Measurements from ENCODE around the gene COQ2. TPM values are rescaled to one million over a fixed set of nuclear protein-coding genes. Genes with fewer than 3 reads are reported as not detected.

The COQ2 gene
- total RNA-seq, 3 donors from 2014 or later, result 12.5 to 21.6 (median 18.1) TPM

DNA sequence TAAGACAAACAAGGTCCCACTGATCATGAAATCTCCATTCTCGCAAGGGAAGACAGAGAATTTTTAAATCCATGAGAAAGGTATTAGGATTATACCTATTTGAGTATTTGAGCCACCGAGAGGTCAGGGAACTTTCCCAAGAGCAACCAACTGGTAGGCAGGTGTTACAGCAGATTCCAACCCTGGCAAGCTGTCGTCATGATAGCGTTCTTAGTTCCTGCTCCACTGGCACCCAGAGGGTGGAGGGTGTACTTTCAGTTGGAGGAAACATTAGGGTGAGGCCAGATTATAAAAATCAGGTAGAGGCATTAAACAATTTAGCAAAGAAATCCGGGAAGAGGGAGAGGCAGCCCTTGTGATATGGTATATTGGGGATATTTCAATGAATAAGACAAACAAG, 23.3 kb downstream of the COQ2 start:
- peak in 2 of 3 donors; percentile 58 to 75 for DNase-seq
- H3K36me3 ChIP-seq (ENCODE audit: low read depth), result no peaks in the 10 kb centered on the region
- peaks cover 26% of the 10 kb centered on the region for H3K4me1 ChIP-seq (ENCODE audit: low read depth)
- TF ChIP-seq, protein P1, sequence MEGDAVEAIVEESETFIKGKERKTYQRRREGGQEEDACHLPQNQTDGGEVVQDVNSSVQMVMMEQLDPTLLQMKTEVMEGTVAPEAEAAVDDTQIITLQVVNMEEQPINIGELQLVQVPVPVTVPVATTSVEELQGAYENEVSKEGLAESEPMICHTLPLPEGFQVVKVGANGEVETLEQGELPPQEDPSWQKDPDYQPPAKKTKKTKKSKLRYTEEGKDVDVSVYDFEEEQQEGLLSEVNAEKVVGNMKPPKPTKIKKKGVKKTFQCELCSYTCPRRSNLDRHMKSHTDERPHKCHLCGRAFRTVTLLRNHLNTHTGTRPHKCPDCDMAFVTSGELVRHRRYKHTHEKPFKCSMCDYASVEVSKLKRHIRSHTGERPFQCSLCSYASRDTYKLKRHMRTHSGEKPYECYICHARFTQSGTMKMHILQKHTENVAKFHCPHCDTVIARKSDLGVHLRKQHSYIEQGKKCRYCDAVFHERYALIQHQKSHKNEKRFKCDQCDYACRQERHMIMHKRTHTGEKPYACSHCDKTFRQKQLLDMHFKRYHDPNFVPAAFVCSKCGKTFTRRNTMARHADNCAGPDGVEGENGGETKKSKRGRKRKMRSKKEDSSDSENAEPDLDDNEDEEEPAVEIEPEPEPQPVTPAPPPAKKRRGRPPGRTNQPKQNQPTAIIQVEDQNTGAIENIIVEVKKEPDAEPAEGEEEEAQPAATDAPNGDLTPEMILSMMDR (IDR thresholded peaks at IDR 0.05), result no peak
- intact Hi-C loops (cut with DNase I, micrococcal nuclease), result loop anchor here in 1 of 2 donors (5.0 to 10.0 kb wide), 2 partner anchors 149 to 187 kb away; partner anchors contain the start of gene PLAC8
- no peak overlapping the region for H3K4me3 ChIP-seq
- H3K9me3 ChIP-seq, result no peaks in the 10 kb centered on the region
- ATAC-seq, result peak; percentile 86

DNA sequence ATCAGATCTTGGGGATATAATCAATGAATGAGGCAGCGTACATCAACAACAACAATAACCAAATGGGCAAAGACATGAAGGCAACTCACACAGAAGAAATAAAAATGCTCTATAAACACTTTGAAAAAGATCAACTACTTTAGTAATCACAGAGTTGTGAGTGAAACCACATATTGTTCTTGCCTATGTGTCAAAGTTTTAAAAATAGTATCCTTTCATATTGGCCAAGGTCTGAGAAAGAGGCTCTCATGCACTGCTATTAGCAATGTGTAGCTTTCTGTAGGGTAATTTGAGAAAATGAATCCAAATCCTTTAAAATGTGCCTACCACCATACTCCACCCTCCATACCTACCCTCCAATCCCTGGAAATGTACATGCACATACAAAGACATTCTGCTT, 25.0 kb downstream of the COQ2 start:
- TF ChIP-seq, protein P1 (IDR thresholded peaks at IDR 0.05), result no peak
- intact Hi-C loops (cut with DNase I, micrococcal nuclease), result no loop called here
- Histone ChIP-seq H3K4me1 (ENCODE audit: low read depth) (peaks cover 39% of the 10 kb centered on the region), H3K36me3 (ENCODE audit: low read depth) (no peaks in the 10 kb centered on the region), H3K4me3 (no peak overlapping the region), H3K9me3 (no peaks in the 10 kb centered on the region)
- ATAC-seq (no peak), DNase-seq (no peak)

DNA sequence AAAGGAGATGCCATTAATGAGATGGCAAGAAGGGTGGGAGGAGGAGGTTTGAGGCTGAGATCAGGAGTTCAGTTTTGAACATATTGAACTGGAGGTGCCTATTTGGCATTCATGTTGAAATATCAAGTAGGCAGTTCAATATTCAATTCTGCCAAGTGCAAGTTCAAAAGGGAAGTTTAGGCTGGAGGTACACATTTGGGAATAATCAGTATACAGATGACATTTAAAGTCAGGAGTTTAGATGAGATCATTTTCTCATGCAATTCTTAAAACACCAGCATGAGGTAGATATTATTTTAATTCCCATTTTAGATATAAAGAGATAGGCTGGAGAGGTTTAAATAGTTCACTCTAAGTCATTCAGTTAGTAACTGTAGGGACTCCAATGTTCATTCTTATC, 26.1 kb downstream of the COQ2 start:
- intact Hi-C loops (cut with DNase I, micrococcal nuclease), result no loop called here
- TF ChIP-seq, protein P1 (IDR thresholded peaks at IDR 0.05), result no peak
- peaks cover 39% of the 10 kb centered on the region for H3K4me1 ChIP-seq (ENCODE audit: low read depth)
- H3K9me3 ChIP-seq, result no peaks in the 10 kb centered on the region
- ATAC-seq (no peak), DNase-seq (no peak)
- no peaks in the 10 kb centered on the region for H3K36me3 ChIP-seq (ENCODE audit: low read depth)
- no peak overlapping the region for H3K4me3 ChIP-seq

DNA sequence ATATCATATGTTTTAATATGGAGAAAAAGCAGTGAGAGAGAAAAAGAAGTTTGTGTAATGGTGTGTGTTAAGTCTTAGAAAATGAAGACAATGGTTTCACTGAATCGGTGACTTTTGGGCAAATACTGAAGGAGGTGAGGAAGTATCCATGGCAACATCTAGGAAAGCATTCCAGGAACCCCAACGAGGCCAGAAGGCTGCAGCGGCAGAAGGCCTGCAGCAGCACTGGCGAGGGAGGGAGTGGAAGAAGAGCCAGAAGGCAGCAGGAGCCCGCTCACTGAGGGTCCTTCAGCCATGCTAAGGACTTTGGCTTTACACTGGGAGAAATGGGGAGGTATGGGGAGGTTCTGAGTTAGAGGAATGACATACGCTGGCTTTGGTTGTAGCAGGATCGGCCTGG, 26.8 kb downstream of the COQ2 start:
- Histone ChIP-seq H3K4me3 (no peak overlapping the region), H3K4me1 (ENCODE audit: low read depth) (peaks cover 42% of the 10 kb centered on the region), H3K36me3 (ENCODE audit: low read depth) (no peaks in the 10 kb centered on the region), H3K9me3 (no peaks in the 10 kb centered on the region)
- TF ChIP-seq, protein P1 (IDR thresholded peaks at IDR 0.05), result no peak
- ATAC-seq (no peak), DNase-seq (no peak)
- intact Hi-C loops (cut with DNase I, micrococcal nuclease), result no loop called here

DNA sequence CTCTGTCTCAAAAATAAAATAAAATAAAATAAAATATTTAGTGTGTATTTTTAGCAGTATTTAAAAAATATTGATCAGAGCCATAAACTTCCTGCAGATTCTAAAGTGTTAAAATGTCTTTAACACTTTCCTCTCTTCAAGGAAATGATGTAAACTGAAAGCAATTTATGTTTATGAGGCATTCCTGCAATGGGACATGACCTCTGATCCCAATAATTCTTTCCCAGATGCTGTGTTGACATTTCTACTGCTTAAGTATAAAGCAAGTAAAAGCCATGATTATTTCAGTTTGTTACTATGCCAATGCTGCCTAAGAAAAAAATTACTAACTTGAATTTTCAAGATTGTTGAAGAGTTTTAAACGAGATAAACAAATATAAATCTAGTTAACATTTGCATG, 29.0 kb downstream of the COQ2 start:
- DNase-seq, result peak in 1 of 3 donors; percentile 51
- peak; percentile 58 for ATAC-seq
- TF ChIP-seq, protein P1 (IDR thresholded peaks at IDR 0.05), result no peak
- Histone ChIP-seq H3K4me1 (ENCODE audit: low read depth) (peaks cover 34% of the 10 kb centered on the region), H3K9me3 (no peaks in the 10 kb centered on the region), H3K36me3 (ENCODE audit: low read depth) (no peaks in the 10 kb centered on the region), H3K4me3 (no peak overlapping the region)
- intact Hi-C loops (cut with DNase I, micrococcal nuclease), result no loop called here
